ENCODE measurements around the gene THADA.

THADA gene

DNA sequence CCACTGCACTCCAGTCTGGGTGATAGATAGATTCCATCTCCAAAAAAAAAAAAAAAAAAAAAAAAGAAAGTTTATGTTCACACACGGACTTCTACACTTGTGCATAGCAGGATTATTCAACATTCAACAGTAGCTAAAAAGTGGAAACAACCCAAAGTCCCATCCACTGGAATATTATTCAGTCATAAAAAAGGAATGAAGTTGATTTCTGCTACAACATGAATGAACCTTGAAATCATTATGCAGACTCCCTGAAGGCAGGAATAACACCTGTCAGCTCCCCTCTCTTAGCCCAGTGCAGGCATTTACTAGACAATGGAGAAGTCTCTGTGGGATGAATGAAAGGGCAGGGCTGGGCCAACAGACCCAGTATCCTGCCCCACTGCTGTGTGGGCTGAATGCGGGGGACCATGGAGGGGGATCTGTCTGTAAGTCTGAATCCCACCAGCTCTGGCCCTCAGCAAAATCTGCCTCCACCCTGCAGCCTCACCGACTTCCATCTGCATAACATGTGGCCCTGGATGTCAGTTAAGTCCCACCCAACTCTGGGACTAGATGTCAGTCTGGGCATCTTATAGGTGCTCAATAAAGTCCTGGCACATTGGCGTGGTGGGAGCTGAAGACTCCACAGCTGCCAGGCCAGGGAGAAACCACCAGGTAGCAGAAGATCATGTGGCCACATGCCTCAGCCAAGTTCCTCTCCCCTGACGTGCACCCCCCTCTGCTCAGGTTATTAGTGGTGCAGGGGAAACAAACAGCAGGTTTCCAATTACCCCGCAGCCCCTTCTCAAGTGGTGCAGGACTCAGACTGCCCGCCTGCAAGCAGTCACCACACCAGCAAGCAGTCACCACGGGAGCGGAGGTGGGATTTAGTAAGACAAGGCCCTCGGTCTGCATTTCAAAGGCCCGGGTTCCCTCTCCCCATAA lies 378.3 kb downstream of the THADA start:
- TF ChIP-seq, protein P1, sequence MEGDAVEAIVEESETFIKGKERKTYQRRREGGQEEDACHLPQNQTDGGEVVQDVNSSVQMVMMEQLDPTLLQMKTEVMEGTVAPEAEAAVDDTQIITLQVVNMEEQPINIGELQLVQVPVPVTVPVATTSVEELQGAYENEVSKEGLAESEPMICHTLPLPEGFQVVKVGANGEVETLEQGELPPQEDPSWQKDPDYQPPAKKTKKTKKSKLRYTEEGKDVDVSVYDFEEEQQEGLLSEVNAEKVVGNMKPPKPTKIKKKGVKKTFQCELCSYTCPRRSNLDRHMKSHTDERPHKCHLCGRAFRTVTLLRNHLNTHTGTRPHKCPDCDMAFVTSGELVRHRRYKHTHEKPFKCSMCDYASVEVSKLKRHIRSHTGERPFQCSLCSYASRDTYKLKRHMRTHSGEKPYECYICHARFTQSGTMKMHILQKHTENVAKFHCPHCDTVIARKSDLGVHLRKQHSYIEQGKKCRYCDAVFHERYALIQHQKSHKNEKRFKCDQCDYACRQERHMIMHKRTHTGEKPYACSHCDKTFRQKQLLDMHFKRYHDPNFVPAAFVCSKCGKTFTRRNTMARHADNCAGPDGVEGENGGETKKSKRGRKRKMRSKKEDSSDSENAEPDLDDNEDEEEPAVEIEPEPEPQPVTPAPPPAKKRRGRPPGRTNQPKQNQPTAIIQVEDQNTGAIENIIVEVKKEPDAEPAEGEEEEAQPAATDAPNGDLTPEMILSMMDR (IDR thresholded peaks at IDR 0.05) = no peak

DNA sequence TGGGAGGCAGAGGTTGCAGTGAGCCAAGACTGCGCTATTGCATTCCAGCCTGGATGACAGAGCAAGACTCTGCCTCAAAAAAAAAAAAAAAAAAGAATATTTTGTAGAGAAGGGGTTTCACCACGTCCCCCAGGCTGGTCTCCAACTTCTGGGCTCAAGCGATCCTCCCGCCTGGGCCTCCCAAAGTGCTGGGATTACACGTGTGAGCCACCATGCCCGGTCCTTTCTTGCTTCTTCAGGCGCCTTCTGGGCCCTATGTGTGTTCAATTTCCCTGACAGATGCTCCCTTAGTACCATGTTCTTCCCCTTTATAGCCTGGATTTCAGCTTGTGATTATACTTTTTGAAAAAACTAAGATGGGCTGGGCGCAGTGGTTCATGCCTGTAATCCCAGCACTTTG lies 379.2 kb downstream of the THADA start:
- TF ChIP-seq, protein P1 (IDR thresholded peaks at IDR 0.05) = no peak

DNA sequence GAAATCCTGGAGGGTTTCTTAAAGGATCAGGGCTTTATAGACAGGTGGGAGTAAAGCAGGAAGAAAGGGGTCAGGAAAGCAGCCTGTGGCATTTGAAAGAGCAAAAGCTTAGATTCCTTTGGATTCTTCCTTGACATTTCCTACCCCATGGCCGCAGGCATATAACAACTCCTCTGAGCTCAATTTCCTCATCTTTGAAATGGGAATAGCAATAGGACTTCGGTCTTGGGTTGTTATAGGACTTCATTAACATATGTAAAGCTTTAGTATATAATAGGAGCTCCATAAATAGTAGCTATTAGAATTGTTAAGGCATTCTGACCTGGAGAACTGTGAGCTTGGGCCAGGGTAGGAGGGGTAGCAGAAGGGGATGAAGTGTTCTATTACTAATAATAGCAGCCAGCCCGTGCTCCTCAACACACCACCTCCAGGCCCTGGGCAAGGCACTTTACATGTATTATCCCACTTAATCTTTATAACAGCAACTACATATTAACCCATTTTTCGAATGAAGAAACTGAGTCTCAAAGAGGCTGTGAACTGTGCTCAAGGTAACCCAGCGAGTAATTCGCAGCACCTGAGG lies 380.1 kb downstream of the THADA start:
- TF ChIP-seq, protein P1 (IDR thresholded peaks at IDR 0.05) = no peak

DNA sequence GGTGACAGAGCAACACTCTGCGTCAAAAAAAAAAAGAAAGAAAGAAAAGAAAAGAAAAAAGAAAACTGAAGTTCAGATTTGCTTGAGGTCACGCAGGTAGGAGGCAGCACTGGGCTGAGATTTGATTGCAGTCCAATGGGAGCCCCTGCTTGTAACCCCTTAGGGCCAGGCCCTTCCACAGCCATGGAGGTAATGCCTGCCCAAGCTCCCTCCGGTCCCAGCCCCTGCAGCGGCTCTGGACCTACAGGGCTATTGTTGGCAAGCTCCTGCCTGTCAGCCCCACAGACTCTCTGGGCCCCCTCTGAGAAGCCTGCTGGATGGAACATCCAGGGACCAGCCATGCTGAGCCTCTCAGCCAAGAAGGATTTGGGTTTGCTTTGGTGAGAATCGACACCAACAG lies 381.6 kb downstream of the THADA start:
- TF ChIP-seq, protein P1 (IDR thresholded peaks at IDR 0.05) = no peak

DNA sequence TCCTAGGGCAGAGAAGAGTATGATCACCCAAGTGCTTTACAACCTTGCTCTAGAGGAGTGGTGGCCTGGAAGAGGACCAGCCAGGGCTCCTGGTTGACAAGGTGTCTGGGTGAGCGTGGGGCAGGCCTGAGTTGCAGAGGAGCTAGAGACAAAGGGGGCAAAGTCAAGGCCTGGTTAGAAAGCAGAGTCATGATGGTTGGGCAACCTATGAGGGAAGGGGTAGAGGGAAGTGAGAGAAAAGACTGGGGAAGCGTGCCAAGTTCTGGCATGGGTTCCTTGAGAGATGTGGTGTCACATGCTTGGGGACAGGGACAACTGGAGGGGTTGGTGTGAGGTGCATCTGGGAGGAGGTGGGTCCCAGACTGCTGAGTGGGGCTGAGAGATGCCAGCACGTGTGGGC lies 382.9 kb downstream of the THADA start:
- TF ChIP-seq, protein P1 (IDR thresholded peaks at IDR 0.05) = no peak

DNA sequence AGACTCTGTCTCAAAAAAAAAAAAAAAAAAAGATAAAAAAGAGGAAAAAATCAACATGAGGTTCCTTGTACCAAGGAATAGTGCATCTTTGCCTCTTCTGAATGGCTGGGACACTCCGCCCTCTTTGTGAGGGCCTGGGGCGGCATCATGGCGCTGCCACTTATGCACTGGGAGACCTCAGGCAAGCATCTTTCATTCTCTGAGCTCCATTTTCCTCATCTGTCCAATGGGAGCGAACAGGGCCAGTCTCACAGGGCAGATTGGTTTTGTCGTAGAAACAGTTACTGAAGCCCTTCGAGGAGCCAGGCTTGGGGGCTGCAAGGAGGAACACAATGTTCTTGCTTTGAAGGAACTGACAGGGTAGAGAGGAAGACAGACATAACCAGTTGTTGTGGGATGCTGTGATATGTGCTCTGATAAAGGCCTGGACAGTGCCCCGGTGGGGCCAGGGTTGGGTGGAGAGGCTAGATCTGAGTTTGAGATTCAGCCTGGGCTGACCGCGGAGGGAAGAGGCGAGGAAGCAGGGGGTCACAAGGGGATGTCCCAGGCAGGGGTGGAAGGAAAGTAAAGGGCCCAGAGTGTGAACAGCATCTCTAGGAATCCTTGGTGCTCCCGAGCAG lies 383.5 kb downstream of the THADA start:
- TF ChIP-seq, protein P1 (IDR thresholded peaks at IDR 0.05) = no peak

DNA sequence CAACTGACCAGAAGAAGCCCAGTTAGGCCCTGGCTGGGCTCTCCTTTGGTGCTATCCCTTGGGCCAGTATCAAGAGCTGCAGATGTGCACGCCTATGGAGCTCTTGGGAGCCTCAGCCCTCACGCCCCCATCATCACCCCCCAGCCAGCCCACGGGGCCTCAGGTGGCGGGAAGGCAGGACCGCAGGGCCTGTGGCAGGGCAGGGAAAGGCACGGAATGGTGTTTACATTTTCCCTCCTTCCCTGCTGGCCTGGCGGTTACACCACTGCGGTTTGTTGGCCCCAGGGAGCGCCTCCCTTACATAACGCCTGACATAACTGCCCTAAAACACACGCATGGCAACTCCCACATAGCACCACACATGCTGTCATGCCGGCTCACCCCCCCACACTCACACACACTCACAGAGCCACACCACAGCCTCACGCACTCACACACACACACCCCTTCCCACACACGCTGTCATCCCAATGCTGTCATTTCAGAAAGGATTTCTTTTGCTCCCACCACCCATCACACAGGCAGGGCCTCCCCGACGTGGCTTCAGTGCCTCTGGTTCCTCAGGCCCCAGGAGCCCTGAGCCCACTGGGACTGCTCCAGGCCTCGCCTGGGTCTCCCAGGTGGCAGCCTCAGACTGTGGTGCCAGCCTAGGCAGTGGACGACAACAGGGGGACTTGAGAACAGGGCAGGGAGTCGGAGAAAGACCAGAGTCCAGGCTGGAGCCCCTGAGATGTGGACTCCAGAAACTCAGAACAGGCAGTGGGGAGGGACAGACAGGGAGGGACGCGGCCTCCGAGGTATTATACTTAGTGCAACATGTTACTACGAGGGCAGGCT lies 385.2 kb downstream of the THADA start:
- TF ChIP-seq, protein P1 (IDR thresholded peaks at IDR 0.05) = no peak

All from LNCAP (cell line).